GM23338 (cell line): ENCODE measurements around the gene CACNB3. TPM values are rescaled to one million over a fixed set of nuclear protein-coding genes. Genes with fewer than 3 reads are reported as not detected.

Source experiments
- ATAC-seq: fragments of 200-7000 bp; cut with Tn5 transposase; 3 replicates; pipeline ENCODE4 v1.9.1; 2020
- DNase-seq: peaks from one replicate; pipeline ENCODE4 v3.0.0-alpha.2; 2015; ENCODE audit warnings: low spot score
- H2AFZ ChIP-seq: fragments of 200-600 bp; sonication (generic); 2 replicates; pipeline ENCODE4 v1.8.0; 2016; ENCODE audit warnings: antibody characterized with exemption, mild to moderate bottlenecking, moderate library complexity
- H3F3A ChIP-seq: fragments of 200-600 bp; sonication (generic); replicated peaks from 2 replicates; pipeline ENCODE4 v1.8.0; 2017; ENCODE audit warnings: antibody characterized with exemption, mixed run types, low read depth
- H3K27ac ChIP-seq: fragments of 200-600 bp; sonication (generic); 2 replicates; pipeline ENCODE4 v1.6.1; 2016; ENCODE audit warnings: low read depth
- H3K27me3 ChIP-seq: fragments of 200-600 bp; sonication (generic); 2 replicates; pipeline ENCODE4 v1.8.0; 2016; ENCODE audit warnings: mild to moderate bottlenecking, mixed run types, moderate library complexity; ENCODE audit not compliant: insufficient read depth
- H3K36me3 ChIP-seq: fragments of 200-600 bp; sonication (generic); 2 replicates; pipeline ENCODE4 v1.8.0; 2016; ENCODE audit warnings: mild to moderate bottlenecking; ENCODE audit not compliant: insufficient read depth
- H3K4me1 ChIP-seq: fragments of 200-600 bp; sonication (generic); 2 replicates; pipeline ENCODE4 v1.8.0; 2016; ENCODE audit warnings: mild to moderate bottlenecking, moderate library complexity; ENCODE audit not compliant: insufficient read depth
- H3K4me2 ChIP-seq: fragments of 200-600 bp; sonication (generic); 2 replicates; pipeline ENCODE4 v1.7.1; 2017; ENCODE audit warnings: mixed run types
- H3K4me3 ChIP-seq: fragments of 200-600 bp; sonication (generic); 2 replicates; pipeline ENCODE4 v1.6.1; 2016; ENCODE audit warnings: mixed run types
- H3K79me2 ChIP-seq: fragments of 200-600 bp; sonication (generic); replicated peaks from 2 replicates; pipeline ENCODE4 v1.8.0; 2017; ENCODE audit warnings: mild to moderate bottlenecking; ENCODE audit not compliant: insufficient read depth
- H3K9me2 ChIP-seq: fragments of 200-600 bp; sonication (generic); 2 replicates; pipeline ENCODE4 v1.8.0; 2017; ENCODE audit not compliant: insufficient read depth
- H4K20me1 ChIP-seq: fragments of 200-600 bp; sonication (generic); replicated peaks from 2 replicates; pipeline ENCODE4 v1.8.0; 2017; ENCODE audit warnings: mild to moderate bottlenecking; ENCODE audit not compliant: insufficient read depth
- H3K27ac Mint-ChIP-seq: 2 replicates; pipeline ENCODE4 v1.8.0; 2020; ENCODE audit warnings: inconsistent platforms, mild to moderate bottlenecking, moderate library complexity, mixed read lengths
- H3K27me3 Mint-ChIP-seq: 3 replicates; pipeline ENCODE4 v1.8.0; 2022; ENCODE audit warnings: low read depth, mild to moderate bottlenecking, moderate library complexity, mixed read lengths, inconsistent platforms; ENCODE audit not compliant: insufficient read depth, poor library complexity
- H3K36me3 Mint-ChIP-seq: 3 replicates; pipeline ENCODE4 v1.8.0; 2021; ENCODE audit warnings: low read depth, mild to moderate bottlenecking, inconsistent platforms, moderate library complexity, mixed read lengths
- H3K4me1 Mint-ChIP-seq: 3 replicates; pipeline ENCODE4 v1.8.0; 2020; ENCODE audit warnings: mild to moderate bottlenecking, inconsistent platforms, mixed read lengths
- H3K4me3 Mint-ChIP-seq: 3 replicates; pipeline ENCODE4 v1.8.0; 2021; ENCODE audit warnings: moderate library complexity, mild to moderate bottlenecking, inconsistent platforms, mixed read lengths
- H3K9me3 Mint-ChIP-seq: 3 replicates; pipeline ENCODE4 v1.8.0; 2020; ENCODE audit warnings: moderate library complexity, mild to moderate bottlenecking, inconsistent platforms, mixed read lengths
- CREB1 ChIP-seq: fragments of 250-450 bp; sonication (Bioruptor Pico); IDR thresholded peaks from 2 replicates; pipeline ENCODE4 v1.5.0; 2020; ENCODE audit warnings: low read depth, mild to moderate bottlenecking, moderate library complexity
- EZH2 ChIP-seq: fragments of 200-600 bp; sonication (generic); IDR thresholded peaks from one replicate; pipeline ENCODE4 v1.8.0; 2017; ENCODE audit warnings: antibody characterized with exemption, mild to moderate bottlenecking, low read depth; ENCODE audit not compliant: unreplicated experiment
- EZH2phosphoT487 ChIP-seq: fragments of 200-600 bp; sonication (generic); IDR thresholded peaks from one replicate; pipeline ENCODE4 v1.8.1; 2018; ENCODE audit warnings: antibody characterized with exemption; ENCODE audit not compliant: unreplicated experiment
- NANOG ChIP-seq: IDR thresholded peaks from 2 replicates; pipeline ENCODE4 v1.6.1; 2016; ENCODE audit warnings: antibody characterized with exemption, borderline replicate concordance
- POLR2AphosphoS5 ChIP-seq: IDR thresholded peaks from 2 replicates; pipeline ENCODE4 v1.6.1; 2016; ENCODE audit warnings: antibody characterized with exemption, low read depth
- STAT1 ChIP-seq: IDR thresholded peaks from one replicate; pipeline ENCODE4 v1.6.1; 2016; ENCODE audit warnings: antibody characterized with exemption; ENCODE audit not compliant: unreplicated experiment
- ZNF114 ChIP-seq: fragments of 250-450 bp; sonication (Bioruptor Pico); IDR thresholded peaks from 2 replicates; pipeline ENCODE4 v1.5.0; 2020; ENCODE audit warnings: mild to moderate bottlenecking, moderate library complexity
- ZNF331 ChIP-seq: fragments of 250-450 bp; sonication (Bioruptor Pico); IDR thresholded peaks from 2 replicates; pipeline ENCODE4 v1.5.0; 2020; ENCODE audit warnings: low read depth, mild to moderate bottlenecking, moderate library complexity
- polyA plus RNA-seq: library from polyadenylated mRNA; unstranded; fragments of >200 nt; fragmentation: Nextera tagmentation; extraction: Ambion mirVana; gene quantifications from 2 replicates; pipeline ENCODE4 v1.2.1, GENCODE V29; 2016
- total RNA-seq: library from RNA; depleted of rRNA; stranded (reverse); fragments of >200 nt; shearing (Covaris generic); gene quantifications from 2 replicates; pipeline ENCODE4 v1.2.3, GENCODE V29; 2014
- TF ChIP-seq, protein P1 (sequence below): IDR thresholded peaks from one replicate; pipeline ENCODE4 v1.6.1; 2018; ENCODE audit warnings: antibody characterized with exemption; ENCODE audit not compliant: unreplicated experiment
- TF ChIP-seq, protein P2 (sequence below), 2 experiments: fragments of 200-600 bp in 1 of 2; sonication (generic) in 1 of 2; conservative IDR thresholded peaks; 2 replicates each; pipeline versions ENCODE4 v1.5.1 to v1.6.1; 2016 to 2017; ENCODE audit warnings: antibody characterized with exemption in 2 of 2, low read depth in 2 of 2, mild to moderate bottlenecking in 2 of 2, moderate library complexity in 1 of 2
- TF ChIP-seq, protein P3 (sequence below): fragments of 250-450 bp; sonication (Bioruptor Pico); IDR thresholded peaks from 2 replicates; pipeline ENCODE4 v1.5.0; 2020; ENCODE audit warnings: mild to moderate bottlenecking, moderate library complexity

Gene CACNB3
- total and polyA plus RNA-seq, 2 experiments from 2014 or later = 4.1 to 6.2 TPM

DNA sequence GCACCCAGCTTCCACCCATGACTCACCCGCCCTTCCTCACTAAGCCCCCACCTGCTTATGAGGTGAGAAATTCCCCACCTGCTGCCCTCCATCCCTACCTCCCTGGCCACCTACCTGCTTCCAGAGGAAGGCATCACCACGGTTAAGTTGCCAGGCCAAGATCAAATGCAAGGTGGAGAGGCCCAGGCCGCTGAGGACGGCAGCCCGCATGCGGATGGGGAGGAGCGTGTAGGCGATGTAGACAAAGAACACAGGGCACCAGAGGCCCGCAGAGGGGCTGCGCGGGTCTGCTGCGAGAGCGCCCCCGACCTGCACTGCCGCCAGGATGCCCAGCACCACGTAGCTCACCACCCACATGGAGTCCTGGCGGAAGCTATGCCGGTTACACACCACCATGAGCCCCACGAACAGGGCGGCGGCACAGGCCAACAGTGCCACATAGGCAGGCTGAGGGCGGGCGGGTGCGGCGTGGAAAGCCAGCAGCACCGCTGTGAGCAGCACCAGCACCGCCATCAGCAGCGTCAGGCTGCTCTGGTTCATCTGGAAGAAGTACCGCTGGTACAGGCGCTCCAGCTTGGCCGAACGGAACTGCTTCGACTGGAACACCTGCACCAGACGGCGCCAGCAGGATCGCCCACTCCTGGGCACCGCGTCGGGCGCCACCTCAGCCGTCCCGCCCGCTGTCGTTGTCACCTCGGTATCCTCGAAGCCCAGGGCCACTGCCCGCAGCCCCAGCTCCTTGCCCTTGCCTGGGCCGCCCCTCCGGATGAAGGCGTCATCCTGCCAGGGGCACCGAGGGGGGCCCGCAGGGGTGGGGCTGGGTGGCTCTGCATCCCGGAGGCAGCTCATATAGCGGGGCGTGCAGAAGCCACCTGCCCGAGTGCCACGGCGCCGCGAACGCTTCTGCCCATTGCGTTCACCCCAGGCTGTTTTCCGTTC is 35.6 kb upstream of the CACNB3 start:
- Histone ChIP-seq H3K36me3 (no peaks in the 10 kb centered on the region), H3K27me3 (peaks cover 11% of the 10 kb centered on the region), H3K4me1 (peaks cover 2% of the 10 kb centered on the region), H3K79me2 (no peaks in the 10 kb centered on the region), H3K4me2 (no peak overlapping the region), H3K4me3 (no peak overlapping the region), H3F3A (no peaks in the 10 kb centered on the region), H4K20me1 (no peaks in the 10 kb centered on the region), H2AFZ (no peak overlapping the region), H3K9me2 (no peaks in the 10 kb centered on the region), H3K27ac (no peak overlapping the region)
- peaks cover 24% of the 10 kb centered on the region for H3K4me1 Mint-ChIP-seq
- TF ChIP-seq, protein P1, sequence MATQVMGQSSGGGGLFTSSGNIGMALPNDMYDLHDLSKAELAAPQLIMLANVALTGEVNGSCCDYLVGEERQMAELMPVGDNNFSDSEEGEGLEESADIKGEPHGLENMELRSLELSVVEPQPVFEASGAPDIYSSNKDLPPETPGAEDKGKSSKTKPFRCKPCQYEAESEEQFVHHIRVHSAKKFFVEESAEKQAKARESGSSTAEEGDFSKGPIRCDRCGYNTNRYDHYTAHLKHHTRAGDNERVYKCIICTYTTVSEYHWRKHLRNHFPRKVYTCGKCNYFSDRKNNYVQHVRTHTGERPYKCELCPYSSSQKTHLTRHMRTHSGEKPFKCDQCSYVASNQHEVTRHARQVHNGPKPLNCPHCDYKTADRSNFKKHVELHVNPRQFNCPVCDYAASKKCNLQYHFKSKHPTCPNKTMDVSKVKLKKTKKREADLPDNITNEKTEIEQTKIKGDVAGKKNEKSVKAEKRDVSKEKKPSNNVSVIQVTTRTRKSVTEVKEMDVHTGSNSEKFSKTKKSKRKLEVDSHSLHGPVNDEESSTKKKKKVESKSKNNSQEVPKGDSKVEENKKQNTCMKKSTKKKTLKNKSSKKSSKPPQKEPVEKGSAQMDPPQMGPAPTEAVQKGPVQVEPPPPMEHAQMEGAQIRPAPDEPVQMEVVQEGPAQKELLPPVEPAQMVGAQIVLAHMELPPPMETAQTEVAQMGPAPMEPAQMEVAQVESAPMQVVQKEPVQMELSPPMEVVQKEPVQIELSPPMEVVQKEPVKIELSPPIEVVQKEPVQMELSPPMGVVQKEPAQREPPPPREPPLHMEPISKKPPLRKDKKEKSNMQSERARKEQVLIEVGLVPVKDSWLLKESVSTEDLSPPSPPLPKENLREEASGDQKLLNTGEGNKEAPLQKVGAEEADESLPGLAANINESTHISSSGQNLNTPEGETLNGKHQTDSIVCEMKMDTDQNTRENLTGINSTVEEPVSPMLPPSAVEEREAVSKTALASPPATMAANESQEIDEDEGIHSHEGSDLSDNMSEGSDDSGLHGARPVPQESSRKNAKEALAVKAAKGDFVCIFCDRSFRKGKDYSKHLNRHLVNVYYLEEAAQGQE = no peak
- TF ChIP-seq CREB1 (CRISPR knock-in tag) (no peak), ZNF331 (no peak), POLR2AphosphoS5 (no peak), ZNF114 (CRISPR knock-in tag) (no peak), EZH2phosphoT487 (no peak), STAT1 (no peak), EZH2 (no peak), NANOG (no peak)
- TF ChIP-seq, protein P2, sequence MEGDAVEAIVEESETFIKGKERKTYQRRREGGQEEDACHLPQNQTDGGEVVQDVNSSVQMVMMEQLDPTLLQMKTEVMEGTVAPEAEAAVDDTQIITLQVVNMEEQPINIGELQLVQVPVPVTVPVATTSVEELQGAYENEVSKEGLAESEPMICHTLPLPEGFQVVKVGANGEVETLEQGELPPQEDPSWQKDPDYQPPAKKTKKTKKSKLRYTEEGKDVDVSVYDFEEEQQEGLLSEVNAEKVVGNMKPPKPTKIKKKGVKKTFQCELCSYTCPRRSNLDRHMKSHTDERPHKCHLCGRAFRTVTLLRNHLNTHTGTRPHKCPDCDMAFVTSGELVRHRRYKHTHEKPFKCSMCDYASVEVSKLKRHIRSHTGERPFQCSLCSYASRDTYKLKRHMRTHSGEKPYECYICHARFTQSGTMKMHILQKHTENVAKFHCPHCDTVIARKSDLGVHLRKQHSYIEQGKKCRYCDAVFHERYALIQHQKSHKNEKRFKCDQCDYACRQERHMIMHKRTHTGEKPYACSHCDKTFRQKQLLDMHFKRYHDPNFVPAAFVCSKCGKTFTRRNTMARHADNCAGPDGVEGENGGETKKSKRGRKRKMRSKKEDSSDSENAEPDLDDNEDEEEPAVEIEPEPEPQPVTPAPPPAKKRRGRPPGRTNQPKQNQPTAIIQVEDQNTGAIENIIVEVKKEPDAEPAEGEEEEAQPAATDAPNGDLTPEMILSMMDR (conservative IDR thresholded peaks at IDR 0.05; ENCODE audit: low read depth in 2 of 2) = no peak; a peak in 1 of 4 replicates
- TF ChIP-seq, protein P3, sequence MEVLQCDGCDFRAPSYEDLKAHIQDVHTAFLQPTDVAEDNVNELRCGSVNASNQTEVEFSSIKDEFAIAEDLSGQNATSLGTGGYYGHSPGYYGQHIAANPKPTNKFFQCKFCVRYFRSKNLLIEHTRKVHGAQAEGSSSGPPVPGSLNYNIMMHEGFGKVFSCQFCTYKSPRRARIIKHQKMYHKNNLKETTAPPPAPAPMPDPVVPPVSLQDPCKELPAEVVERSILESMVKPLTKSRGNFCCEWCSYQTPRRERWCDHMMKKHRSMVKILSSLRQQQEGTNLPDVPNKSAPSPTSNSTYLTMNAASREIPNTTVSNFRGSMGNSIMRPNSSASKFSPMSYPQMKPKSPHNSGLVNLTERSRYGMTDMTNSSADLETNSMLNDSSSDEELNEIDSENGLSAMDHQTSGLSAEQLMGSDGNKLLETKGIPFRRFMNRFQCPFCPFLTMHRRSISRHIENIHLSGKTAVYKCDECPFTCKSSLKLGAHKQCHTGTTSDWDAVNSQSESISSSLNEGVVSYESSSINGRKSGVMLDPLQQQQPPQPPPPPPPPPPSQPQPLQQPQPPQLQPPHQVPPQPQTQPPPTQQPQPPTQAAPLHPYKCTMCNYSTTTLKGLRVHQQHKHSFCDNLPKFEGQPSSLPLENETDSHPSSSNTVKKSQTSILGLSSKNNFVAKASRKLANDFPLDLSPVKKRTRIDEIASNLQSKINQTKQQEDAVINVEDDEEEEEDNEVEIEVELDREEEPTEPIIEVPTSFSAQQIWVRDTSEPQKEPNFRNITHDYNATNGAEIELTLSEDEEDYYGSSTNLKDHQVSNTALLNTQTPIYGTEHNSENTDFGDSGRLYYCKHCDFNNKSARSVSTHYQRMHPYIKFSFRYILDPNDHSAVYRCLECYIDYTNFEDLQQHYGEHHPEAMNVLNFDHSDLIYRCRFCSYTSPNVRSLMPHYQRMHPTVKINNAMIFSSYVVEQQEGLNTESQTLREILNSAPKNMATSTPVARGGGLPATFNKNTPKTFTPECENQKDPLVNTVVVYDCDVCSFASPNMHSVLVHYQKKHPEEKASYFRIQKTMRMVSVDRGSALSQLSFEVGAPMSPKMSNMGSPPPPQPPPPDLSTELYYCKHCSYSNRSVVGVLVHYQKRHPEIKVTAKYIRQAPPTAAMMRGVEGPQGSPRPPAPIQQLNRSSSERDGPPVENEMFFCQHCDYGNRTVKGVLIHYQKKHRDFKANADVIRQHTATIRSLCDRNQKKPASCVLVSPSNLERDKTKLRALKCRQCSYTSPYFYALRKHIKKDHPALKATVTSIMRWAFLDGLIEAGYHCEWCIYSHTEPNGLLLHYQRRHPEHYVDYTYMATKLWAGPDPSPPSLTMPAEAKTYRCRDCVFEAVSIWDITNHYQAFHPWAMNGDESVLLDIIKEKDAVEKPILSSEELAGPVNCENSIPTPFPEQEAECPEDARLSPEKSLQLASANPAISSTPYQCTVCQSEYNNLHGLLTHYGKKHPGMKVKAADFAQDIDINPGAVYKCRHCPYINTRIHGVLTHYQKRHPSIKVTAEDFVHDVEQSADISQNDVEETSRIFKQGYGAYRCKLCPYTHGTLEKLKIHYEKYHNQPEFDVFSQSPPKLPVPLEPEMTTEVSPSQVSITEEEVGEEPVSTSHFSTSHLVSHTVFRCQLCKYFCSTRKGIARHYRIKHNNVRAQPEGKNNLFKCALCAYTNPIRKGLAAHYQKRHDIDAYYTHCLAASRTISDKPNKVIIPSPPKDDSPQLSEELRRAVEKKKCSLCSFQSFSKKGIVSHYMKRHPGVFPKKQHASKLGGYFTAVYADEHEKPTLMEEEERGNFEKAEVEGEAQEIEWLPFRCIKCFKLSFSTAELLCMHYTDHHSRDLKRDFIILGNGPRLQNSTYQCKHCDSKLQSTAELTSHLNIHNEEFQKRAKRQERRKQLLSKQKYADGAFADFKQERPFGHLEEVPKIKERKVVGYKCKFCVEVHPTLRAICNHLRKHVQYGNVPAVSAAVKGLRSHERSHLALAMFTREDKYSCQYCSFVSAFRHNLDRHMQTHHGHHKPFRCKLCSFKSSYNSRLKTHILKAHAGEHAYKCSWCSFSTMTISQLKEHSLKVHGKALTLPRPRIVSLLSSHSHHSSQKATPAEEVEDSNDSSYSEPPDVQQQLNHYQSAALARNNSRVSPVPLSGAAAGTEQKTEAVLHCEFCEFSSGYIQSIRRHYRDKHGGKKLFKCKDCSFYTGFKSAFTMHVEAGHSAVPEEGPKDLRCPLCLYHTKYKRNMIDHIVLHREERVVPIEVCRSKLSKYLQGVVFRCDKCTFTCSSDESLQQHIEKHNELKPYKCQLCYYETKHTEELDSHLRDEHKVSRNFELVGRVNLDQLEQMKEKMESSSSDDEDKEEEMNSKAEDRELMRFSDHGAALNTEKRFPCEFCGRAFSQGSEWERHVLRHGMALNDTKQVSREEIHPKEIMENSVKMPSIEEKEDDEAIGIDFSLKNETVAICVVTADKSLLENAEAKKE (CRISPR knock-in tag) = no peak
- no peaks in the 10 kb centered on the region; the same call in 2 of the 3 replicates for H3K9me3 Mint-ChIP-seq
- H3K36me3 Mint-ChIP-seq = no peaks in the 10 kb centered on the region; the same call in 2 of the 3 replicates
- H3K27me3 Mint-ChIP-seq = peaks cover 8% of the 10 kb centered on the region
- no peak overlapping the region for H3K27ac Mint-ChIP-seq
- peak; percentile 52 for DNase-seq
- no peak overlapping the region for H3K4me3 Mint-ChIP-seq
- peak; percentile 32 for ATAC-seq
